ENCODE measurements around the gene ORM2.

ORM2 gene

DNA sequence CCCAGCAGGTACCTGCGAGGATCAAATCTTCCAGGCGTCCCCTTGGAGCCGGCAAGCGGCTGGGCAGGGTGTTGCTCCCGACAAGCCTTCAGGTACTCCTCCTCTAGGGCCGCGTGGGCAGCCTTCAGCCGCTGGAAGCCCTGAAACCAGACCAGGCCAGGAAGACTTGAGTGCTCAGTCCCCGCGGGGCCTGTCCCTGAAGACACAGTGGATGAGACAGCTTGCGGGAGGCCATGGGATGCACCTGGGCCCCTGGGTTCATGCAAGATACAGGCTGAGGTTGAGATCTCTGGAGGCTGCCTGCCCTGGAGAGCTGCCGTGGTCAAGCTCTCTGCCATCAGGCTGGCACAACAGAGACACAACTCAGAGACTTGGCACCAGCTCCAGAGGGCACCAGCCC lies 32.7 kb downstream of the ORM2 start:
- no peak overlapping the region for H3K4me3 ChIP-seq (ENCODE audit: low read depth, low read length)

DNA sequence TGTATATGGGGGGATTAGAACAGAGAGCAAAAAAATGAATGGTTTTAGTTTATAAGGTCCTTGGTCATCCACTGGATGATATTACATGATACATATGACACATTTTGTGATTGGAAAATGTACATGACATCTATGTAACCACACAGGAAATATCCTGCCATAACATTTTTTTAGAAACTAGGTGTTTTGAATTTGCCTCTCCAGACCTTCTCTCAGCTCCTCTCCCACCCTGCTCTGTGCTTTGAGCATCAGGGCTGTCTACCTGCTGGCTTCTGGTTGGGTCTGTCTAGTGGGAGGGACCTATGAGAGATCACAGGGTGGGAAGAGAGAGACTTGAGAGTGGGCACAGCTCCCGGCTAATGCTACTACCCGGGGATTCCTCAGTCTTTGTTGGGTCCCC lies 33.8 kb downstream of the ORM2 start:
- TF ChIP-seq, protein P1, sequence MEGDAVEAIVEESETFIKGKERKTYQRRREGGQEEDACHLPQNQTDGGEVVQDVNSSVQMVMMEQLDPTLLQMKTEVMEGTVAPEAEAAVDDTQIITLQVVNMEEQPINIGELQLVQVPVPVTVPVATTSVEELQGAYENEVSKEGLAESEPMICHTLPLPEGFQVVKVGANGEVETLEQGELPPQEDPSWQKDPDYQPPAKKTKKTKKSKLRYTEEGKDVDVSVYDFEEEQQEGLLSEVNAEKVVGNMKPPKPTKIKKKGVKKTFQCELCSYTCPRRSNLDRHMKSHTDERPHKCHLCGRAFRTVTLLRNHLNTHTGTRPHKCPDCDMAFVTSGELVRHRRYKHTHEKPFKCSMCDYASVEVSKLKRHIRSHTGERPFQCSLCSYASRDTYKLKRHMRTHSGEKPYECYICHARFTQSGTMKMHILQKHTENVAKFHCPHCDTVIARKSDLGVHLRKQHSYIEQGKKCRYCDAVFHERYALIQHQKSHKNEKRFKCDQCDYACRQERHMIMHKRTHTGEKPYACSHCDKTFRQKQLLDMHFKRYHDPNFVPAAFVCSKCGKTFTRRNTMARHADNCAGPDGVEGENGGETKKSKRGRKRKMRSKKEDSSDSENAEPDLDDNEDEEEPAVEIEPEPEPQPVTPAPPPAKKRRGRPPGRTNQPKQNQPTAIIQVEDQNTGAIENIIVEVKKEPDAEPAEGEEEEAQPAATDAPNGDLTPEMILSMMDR (IDR thresholded peaks at IDR 0.05; ENCODE audit: borderline replicate concordance, insufficient read depth, low read depth, low read length): no peak

More for the DNA sequence above, 32.7 kb downstream of the ORM2 start:
- TF ChIP-seq, protein P1 (IDR thresholded peaks at IDR 0.05; ENCODE audit: borderline replicate concordance, insufficient read depth, low read depth, low read length): no peak

DNA sequence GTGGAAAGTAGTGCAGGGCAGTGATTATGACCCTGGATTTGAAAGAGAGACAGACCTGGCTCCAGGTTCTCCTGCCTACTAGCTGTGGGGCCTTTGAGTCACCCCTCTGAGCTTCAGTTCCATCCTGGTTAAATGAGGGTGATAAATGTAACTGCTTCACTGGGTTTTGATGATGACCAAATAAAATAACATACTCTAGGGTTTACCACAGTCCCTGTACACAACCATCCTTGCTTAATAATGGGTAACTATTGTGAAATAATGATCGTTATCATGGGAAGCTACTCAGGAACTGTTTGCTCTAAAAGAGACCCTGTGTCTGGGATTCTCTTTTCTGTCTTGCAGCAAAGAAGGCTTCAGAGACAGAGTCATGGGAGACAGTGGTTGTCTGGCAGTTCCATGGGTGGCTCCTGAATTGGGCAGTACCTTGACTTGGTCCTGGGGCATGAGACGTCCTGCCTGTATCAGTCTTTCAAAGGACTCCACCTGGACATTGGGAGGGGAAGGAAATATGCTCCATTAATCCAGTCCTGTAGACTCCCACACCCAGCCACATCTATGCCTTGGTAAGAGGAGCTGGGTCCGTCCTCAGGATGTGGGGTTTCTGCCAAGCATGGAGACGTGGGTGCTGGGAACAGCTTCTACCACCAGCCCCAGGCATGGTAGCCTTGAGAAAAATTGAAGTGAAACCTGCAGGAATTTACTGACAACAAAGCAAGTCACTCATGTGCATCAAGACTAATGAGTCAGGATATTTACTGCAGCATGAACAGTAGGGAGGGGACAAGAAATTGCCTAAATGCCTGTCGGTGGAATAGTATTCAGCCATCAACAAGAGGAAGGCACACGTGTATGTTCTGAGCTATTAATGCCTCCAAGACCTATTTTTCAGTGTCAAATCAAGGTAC lies 34.7 kb downstream of the ORM2 start:
- no peak overlapping the region for H3K4me3 ChIP-seq (ENCODE audit: low read depth, low read length)
- TF ChIP-seq, protein P1 (IDR thresholded peaks at IDR 0.05; ENCODE audit: borderline replicate concordance, insufficient read depth, low read depth, low read length): no peak

More for the DNA sequence above, 33.8 kb downstream of the ORM2 start:
- no peak overlapping the region for H3K4me3 ChIP-seq (ENCODE audit: low read depth, low read length)

DNA sequence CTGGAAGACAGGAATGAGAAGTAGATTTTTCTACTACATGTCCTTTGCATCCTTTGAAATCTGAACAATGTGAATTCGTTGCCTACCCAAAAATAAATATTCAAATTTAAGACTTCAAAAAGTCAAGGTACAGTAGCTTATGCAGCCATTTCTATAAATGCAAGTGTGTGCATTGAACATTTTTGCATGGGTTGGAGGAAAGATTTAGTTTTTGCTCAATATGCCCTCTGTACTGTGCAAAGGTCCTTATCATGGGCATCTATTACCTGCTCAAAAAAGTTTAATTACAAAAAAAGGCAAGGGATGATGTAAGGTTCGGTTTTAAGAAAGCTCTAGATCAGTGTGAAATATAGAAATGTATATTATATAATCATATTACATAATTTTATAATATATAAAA lies 35.5 kb downstream of the ORM2 start:
- no peak overlapping the region for H3K4me3 ChIP-seq (ENCODE audit: low read depth, low read length)
- TF ChIP-seq, protein P1 (IDR thresholded peaks at IDR 0.05; ENCODE audit: borderline replicate concordance, insufficient read depth, low read depth, low read length): no peak

DNA sequence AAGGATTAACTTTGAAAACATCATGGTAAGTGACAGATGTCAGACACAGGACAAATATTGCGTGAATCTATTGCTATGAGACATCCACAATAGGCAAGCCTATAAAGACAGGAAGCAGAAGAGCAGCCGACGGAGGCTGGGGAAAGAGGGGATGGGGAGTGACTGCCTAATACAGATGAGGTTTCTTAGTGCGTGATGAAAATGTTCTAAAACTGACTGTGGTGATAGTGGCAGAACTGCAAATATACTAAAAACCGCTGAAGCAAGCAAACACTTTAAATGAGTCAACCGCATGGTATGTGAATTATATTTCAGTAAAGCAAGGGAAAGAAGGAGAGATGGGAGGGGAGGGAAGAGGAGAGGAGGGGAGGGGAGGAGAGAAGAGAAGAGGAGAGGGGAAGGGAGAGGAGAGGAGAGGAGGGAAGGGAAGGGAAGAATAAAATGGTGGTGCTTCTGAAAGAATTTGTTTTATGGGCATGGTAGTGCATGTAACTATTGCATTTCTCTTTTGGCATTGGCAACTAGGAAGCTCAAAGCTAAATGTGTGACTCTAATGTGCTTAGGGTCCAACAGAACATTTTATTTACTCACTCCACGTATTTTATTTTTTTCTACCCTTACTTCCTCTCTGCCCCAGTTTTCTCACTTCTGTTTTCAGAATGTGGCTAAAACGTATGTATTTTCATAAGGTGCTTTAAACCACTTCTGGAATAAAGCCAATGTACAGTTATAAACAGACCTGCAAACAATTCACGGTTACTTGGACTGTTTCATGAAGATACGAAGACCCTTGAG lies 36.9 kb downstream of the ORM2 start:
- H3K4me3 ChIP-seq (ENCODE audit: low read depth, low read length): no peak overlapping the region
- TF ChIP-seq, protein P1 (IDR thresholded peaks at IDR 0.05; ENCODE audit: borderline replicate concordance, insufficient read depth, low read depth, low read length): no peak

DNA sequence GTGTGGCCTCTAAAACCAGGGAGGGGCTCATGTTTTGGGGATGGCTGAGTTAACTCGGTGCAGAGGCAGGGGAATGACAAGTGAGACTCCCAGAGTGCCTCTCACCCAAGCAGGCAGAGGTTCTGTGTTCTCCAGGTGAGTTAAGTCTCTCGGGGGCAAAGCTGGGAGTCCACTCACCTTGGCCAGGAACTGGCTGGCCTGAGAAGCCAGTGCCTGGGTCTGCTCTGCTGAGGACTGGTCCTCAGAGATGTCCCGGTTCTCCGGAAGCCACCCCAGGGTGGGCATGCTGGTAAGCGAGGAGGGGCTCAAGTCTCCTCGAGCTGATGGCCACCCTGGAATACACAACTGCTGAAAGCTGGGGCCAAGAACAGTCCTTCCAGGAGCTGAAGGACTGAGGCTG lies 37.7 kb downstream of the ORM2 start:
- no peak overlapping the region for H3K4me3 ChIP-seq (ENCODE audit: low read depth, low read length)
- TF ChIP-seq, protein P1 (IDR thresholded peaks at IDR 0.05; ENCODE audit: borderline replicate concordance, insufficient read depth, low read depth, low read length): no peak
